MM.1S (cell line): ENCODE measurements around the gene FAM47E.

Experiments used
- DNase-seq: peaks from one replicate; pipeline ENCODE4 v3.0.0-alpha.2; 2015
- H2AFZ ChIP-seq: fragments of 300-600 bp; sonication (generic); 2 replicates; pipeline ENCODE4 v1.6.0; 2016; ENCODE audit warnings: antibody characterized with exemption, low read length
- H3F3A ChIP-seq: fragments of 300-600 bp; sonication (generic); 2 replicates; pipeline ENCODE4 v1.6.1; 2016; ENCODE audit warnings: mild to moderate bottlenecking, antibody characterized with exemption, low read length, moderate library complexity, mixed read lengths; ENCODE audit not compliant: insufficient read depth
- H3K27ac ChIP-seq: fragments of 300-600 bp; sonication (generic); 2 replicates; pipeline ENCODE4 v1.5.1; 2016; ENCODE audit warnings: mild to moderate bottlenecking, low read length
- H3K27me3 ChIP-seq: fragments of 300-600 bp; sonication (generic); replicated peaks from 2 replicates; pipeline ENCODE4 v1.6.0; 2016; ENCODE audit warnings: low read length; ENCODE audit not compliant: insufficient read depth
- H3K36me3 ChIP-seq: fragments of 300-600 bp; sonication (generic); replicated peaks from 2 replicates; pipeline ENCODE4 v1.6.1; 2016; ENCODE audit warnings: mild to moderate bottlenecking, low read length, mixed read lengths; ENCODE audit not compliant: insufficient read depth
- H3K4me1 ChIP-seq: fragments of 300-600 bp; sonication (generic); 2 replicates; pipeline ENCODE4 v1.6.1; 2016; ENCODE audit warnings: low read length, mixed read lengths
- H3K4me2 ChIP-seq: fragments of 300-600 bp; sonication (generic); 2 replicates; pipeline ENCODE4 v1.6.0; 2016; ENCODE audit warnings: low read depth, low read length
- H3K4me3 ChIP-seq: fragments of 300-600 bp; sonication (generic); 2 replicates; pipeline ENCODE4 v1.5.1; 2016; ENCODE audit warnings: low read length, mixed read lengths
- H3K79me2 ChIP-seq: fragments of 300-600 bp; sonication (generic); 2 replicates; pipeline ENCODE4 v1.6.1; 2016; ENCODE audit warnings: mixed run types, low read length, mixed read lengths
- H3K9ac ChIP-seq: fragments of 300-600 bp; sonication (generic); 2 replicates; pipeline ENCODE4 v1.6.1; 2016; ENCODE audit warnings: low read length, mixed read lengths
- H3K9me2 ChIP-seq: fragments of 300-600 bp; sonication (generic); replicated peaks from 2 replicates; pipeline ENCODE4 v1.6.1; 2016; ENCODE audit warnings: mild to moderate bottlenecking, low read length, mixed read lengths; ENCODE audit not compliant: insufficient read depth
- H3K9me3 ChIP-seq: fragments of 300-600 bp; sonication (generic); replicated peaks from 2 replicates; pipeline ENCODE4 v1.6.1; 2016; ENCODE audit warnings: mild to moderate bottlenecking, low read length, mixed read lengths; ENCODE audit not compliant: insufficient read depth
- H4K20me1 ChIP-seq: fragments of 300-600 bp; sonication (generic); 2 replicates; pipeline ENCODE4 v1.6.1; 2016; ENCODE audit warnings: mild to moderate bottlenecking, low read length, moderate library complexity, mixed read lengths; ENCODE audit not compliant: insufficient read depth
- CTCF ChIP-seq: fragments of 300-600 bp; sonication (generic); IDR thresholded peaks from 2 replicates; pipeline ENCODE4 v1.5.1; 2016; ENCODE audit warnings: antibody characterized with exemption, low read length, mixed read lengths
- EZH2 ChIP-seq: fragments of 300-600 bp; sonication (generic); optimal IDR thresholded peaks from 2 replicates; pipeline ENCODE3; 2017; ENCODE audit warnings: low read depth, mild to moderate bottlenecking, antibody characterized with exemption, low read length, mixed read lengths
- EZH2phosphoT487 ChIP-seq: fragments of 300-600 bp; sonication (generic); IDR thresholded peaks from 2 replicates; pipeline ENCODE4 v1.6.1; 2018; ENCODE audit warnings: antibody characterized with exemption, low read length

Gene FAM47E

GRCh38 chr4:76235407-76235806, 16.1 kb upstream of the FAM47E start:
- Histone ChIP-seq H3K4me1 (no peaks in the 10 kb centered on the region), H3K4me3 (no peak overlapping the region), H3K27ac (no peak overlapping the region)

GRCh38 chr4:76235915-76236314, 15.6 kb upstream of the FAM47E start:
- no peak overlapping the region for H3K4me2 ChIP-seq
- H3K4me3 ChIP-seq, result no peak overlapping the region
- no peaks in the 10 kb centered on the region for H3K36me3 ChIP-seq
- no peaks in the 10 kb centered on the region for H3K27me3 ChIP-seq
- no peaks in the 10 kb centered on the region for H3K9me2 ChIP-seq
- H3F3A ChIP-seq, result no peaks in the 10 kb centered on the region
- no peak overlapping the region for H2AFZ ChIP-seq
- no peak overlapping the region for H3K9ac ChIP-seq
- DNase-seq, result no peak
- H3K27ac ChIP-seq, result no peak overlapping the region
- no peak for TF ChIP-seq CTCF
- TF ChIP-seq EZH2, result no peak
- TF ChIP-seq EZH2phosphoT487, result no peak
- no peaks in the 10 kb centered on the region for H3K4me1 ChIP-seq
- H3K79me2 ChIP-seq, result no peaks in the 10 kb centered on the region
- H4K20me1 ChIP-seq, result no peaks in the 10 kb centered on the region
- no peaks in the 10 kb centered on the region for H3K9me3 ChIP-seq

More at GRCh38 chr4:76235407-76235806, 16.1 kb upstream of the FAM47E start:
- H3K36me3 ChIP-seq, result no peaks in the 10 kb centered on the region
- H3K9ac ChIP-seq, result no peak overlapping the region
- TF ChIP-seq CTCF, result no peak
- no peak for TF ChIP-seq EZH2
- TF ChIP-seq EZH2phosphoT487, result no peak
- DNase-seq, result no peak
- no peaks in the 10 kb centered on the region for H3K27me3 ChIP-seq
- no peaks in the 10 kb centered on the region for H3K9me2 ChIP-seq
- no peaks in the 10 kb centered on the region for H3K9me3 ChIP-seq
- no peak overlapping the region for H3K4me2 ChIP-seq
- H4K20me1 ChIP-seq, result no peaks in the 10 kb centered on the region
- no peaks in the 10 kb centered on the region for H3F3A ChIP-seq
- H3K79me2 ChIP-seq, result no peaks in the 10 kb centered on the region
- H2AFZ ChIP-seq, result no peak overlapping the region

GRCh38 chr4:76238236-76238635, 13.3 kb upstream of the FAM47E start:
- DNase-seq, result no peak
- TF ChIP-seq EZH2phosphoT487, result no peak
- no peak for TF ChIP-seq CTCF
- TF ChIP-seq EZH2, result no peak
- no peaks in the 10 kb centered on the region for H4K20me1 ChIP-seq

More at GRCh38 chr4:76238236-76238635, 13.3 kb upstream of the FAM47E start:
- Histone ChIP-seq H3F3A (no peaks in the 10 kb centered on the region), H3K4me3 (no peak overlapping the region), H3K4me2 (no peak overlapping the region), H3K9me3 (no peaks in the 10 kb centered on the region), H3K36me3 (no peaks in the 10 kb centered on the region), H3K9me2 (no peaks in the 10 kb centered on the region), H3K79me2 (no peaks in the 10 kb centered on the region), H2AFZ (no peak overlapping the region), H3K4me1 (no peaks in the 10 kb centered on the region), H3K9ac (no peak overlapping the region), H3K27ac (no peak overlapping the region), H3K27me3 (no peaks in the 10 kb centered on the region)
